Nasal cavity respiratory epithelium epithelial cell of viscerocranial mucosa (primary cell): Measurements from ENCODE around the gene BLOC1S3. TPM values are rescaled to one million over a fixed set of nuclear protein-coding genes. Genes with fewer than 3 reads are reported as not detected.

Experiments
- total RNA-seq: library from RNA; depleted of rRNA; stranded (reverse); fragments of >200 nt; gene quantifications from 2 replicates; pipeline ENCODE4 v1.2.3, GENCODE V29; 2014

The BLOC1S3 gene, protein sequence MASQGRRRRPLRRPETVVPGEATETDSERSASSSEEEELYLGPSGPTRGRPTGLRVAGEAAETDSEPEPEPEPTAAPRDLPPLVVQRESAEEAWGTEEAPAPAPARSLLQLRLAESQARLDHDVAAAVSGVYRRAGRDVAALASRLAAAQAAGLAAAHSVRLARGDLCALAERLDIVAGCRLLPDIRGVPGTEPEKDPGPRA
- total RNA-seq, result 6.1 and 6.2 TPM in 2 replicates

GRCh38 chr19:45178262-45179071 is at the start of gene BLOC1S3:
BLOC1S3 (plus strand) TSS chr19:45178784; CDS start chr19:45179297, 513 bp downstream.

GRCh38 chr19:45160870-45161737 is 17.5 kb upstream of the BLOC1S3 start, which contains the start of gene NKPD1:
NKPD1 (minus strand) TSS chr19:45160982; CDS start chr19:45160150, 832 bp downstream.

DNA sequence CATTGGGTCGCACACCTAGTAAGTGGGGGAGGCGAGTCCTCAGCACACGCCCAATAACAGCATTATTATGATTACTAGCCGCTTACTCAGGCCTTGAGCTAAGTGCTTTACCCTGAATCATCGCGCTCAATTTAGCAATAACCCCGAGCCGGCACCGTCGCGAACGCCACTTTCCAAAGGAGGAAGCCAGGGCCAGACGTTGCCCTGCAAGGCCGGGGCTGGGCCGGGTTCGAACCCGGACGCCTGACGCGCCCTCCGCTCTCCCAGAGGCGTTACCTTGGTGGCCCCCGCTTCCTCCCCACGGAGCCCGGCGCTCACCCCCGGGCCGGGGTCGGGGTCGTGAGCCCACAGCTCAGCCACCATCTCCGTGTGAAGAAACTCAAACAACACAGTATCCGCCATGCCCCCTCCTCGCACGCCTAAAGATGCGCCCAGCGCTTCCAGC is 745 bp upstream of the BLOC1S3 start, which contains the start of gene TRAPPC6A:
TRAPPC6A (minus strand) TSS at position 421 of the 445 bp plus-strand sequence; CDS start at position 402, 19 bp downstream.

Other genes starting within 250 kb of the BLOC1S3 start
- not detected in 2 replicates for gene APOC4, start 236.5 kb upstream of the BLOC1S3 start, total RNA-seq
- not detected in 2 replicates for gene APOC2, start 232.7 kb upstream of the BLOC1S3 start, total RNA-seq
- gene CLPTM1, start 223.4 kb upstream of the BLOC1S3 start, total RNA-seq, result 33.5 and 73.4 TPM in 2 replicates
- gene RELB, start 177.3 kb upstream of the BLOC1S3 start, total RNA-seq, result 5.8 and 14.2 TPM in 2 replicates
- gene CLASRP, start 139.7 kb upstream of the BLOC1S3 start, total RNA-seq, result 7.2 and 15.0 TPM in 2 replicates
- 0.68 and 1.2 TPM in 2 replicates for gene ZNF296, start 102.3 kb upstream of the BLOC1S3 start, total RNA-seq
- 14.9 and 27.0 TPM in 2 replicates for gene GEMIN7, start 99.5 kb upstream of the BLOC1S3 start, total RNA-seq
- gene PPP1R37, start 85.6 kb upstream of the BLOC1S3 start, total RNA-seq, result 16.1 and 35.8 TPM in 2 replicates
- gene NKPD1, start 17.8 kb upstream of the BLOC1S3 start, total RNA-seq, result 0.34 and 0.93 TPM in 2 replicates
- 7.9 and 8.2 TPM in 2 replicates for gene TRAPPC6A, start 547 bp upstream of the BLOC1S3 start, total RNA-seq
- gene EXOC3L2, start 66.6 kb downstream of the BLOC1S3 start, total RNA-seq, result 0.07 TPM in 1 of 2 replicates, not detected in the other
- 6.8 and 40.3 TPM in 2 replicates for gene MARK4, start 72.5 kb downstream of the BLOC1S3 start, total RNA-seq
- not detected in 2 replicates for gene CKM, start 144.1 kb downstream of the BLOC1S3 start, total RNA-seq
- 60.3 and 96.0 TPM in 2 replicates for gene KLC3, start 162.0 kb downstream of the BLOC1S3 start, total RNA-seq
- gene ERCC2, start 191.8 kb downstream of the BLOC1S3 start, total RNA-seq, result 7.2 and 10.0 TPM in 2 replicates
- 20.2 and 91.4 TPM in 2 replicates for gene PPP1R13L, start 226.3 kb downstream of the BLOC1S3 start, total RNA-seq
- gene POLR1G, start 227.9 kb downstream of the BLOC1S3 start, total RNA-seq, result 25.6 and 35.5 TPM in 2 replicates
- 36.2 and 84.8 TPM in 2 replicates for gene ERCC1, start 245.1 kb downstream of the BLOC1S3 start, total RNA-seq